A549 (cell line): ENCODE measurements around the gene CATSPER4. TPM values are rescaled to one million over a fixed set of nuclear protein-coding genes. Genes with fewer than 3 reads are reported as not detected.

Experiments
- ATAC-seq, 2 experiments: fragments of 200-7000 bp in 1 of 2; fragments of >200 bp in 1 of 2; cut with Nextera tagmentation in 1 of 2; cut with Tn5 transposase in 1 of 2; 3 replicates each; pipeline versions ENCODE4 v1.8.0 to v1.9.1; 2018 to 2020; ENCODE audit warnings: mild to moderate bottlenecking in 1 of 2, moderate library complexity in 1 of 2
- CTCF ChIA-PET: fragments of 300-600 bp; sonication (Branson Sonifier 250); formaldehyde crosslinking; extraction: SDS; loops from one replicate; lab custom pipeline; 2021; ENCODE audit warnings: antibody characterized with exemption, inconsistent platforms; lab: Yijun Ruan, JAX
- POLR2A ChIA-PET: fragments of 350-600 bp; formaldehyde crosslinking; extraction: SDS; loops from one replicate; lab custom pipeline; 2021; ENCODE audit warnings: antibody characterized with exemption, inconsistent platforms; lab: Yijun Ruan, JAX
- DNase-seq, 2 experiments: peaks; one replicate each; pipeline versions ENCODE4 v3.0.0 to v3.0.0-alpha.2; 2011 to 2016; ENCODE audit warnings: low read depth in 1 of 2, low spot score in 1 of 2
- FAIRE-seq: peaks from 2 replicates; lab custom pipeline; 2011; peaks lifted over from hg19 to GRCh38; lab: Jason Lieb, UNC
- H3K27ac ChIP-seq, 2 experiments: fragments of >200 bp; sonication (Bioruptor Twin); formaldehyde crosslinking; 3 replicates each; pipeline ENCODE4 v1.5.1; 2016 to 2017
- H3K4me1 ChIP-seq: fragments of >200 bp; sonication (Bioruptor Twin); formaldehyde crosslinking; 3 replicates; pipeline ENCODE4 v1.6.1; 2016
- H3K4me2 ChIP-seq: fragments of >200 bp; sonication (Bioruptor Twin); formaldehyde crosslinking; 3 replicates; pipeline ENCODE4 v1.6.1; 2016
- H3K4me3 ChIP-seq: fragments of >200 bp; sonication (Bioruptor Twin); formaldehyde crosslinking; 3 replicates; pipeline ENCODE4 v1.5.1; 2016
- H3K9me3 ChIP-seq: fragments of >200 bp; sonication (Bioruptor Twin); formaldehyde crosslinking; 3 replicates; pipeline ENCODE4 v1.6.1; 2016
- BHLHE40 ChIP-seq: IDR thresholded peaks from 2 replicates; pipeline ENCODE4 v1.6.1; 2012; ENCODE audit warnings: low read depth, low read length, inconsistent platforms
- CBX2 ChIP-seq: fragments of 200-600 bp; sonication (generic); IDR thresholded peaks from 2 replicates; pipeline ENCODE4 v1.6.1; 2016; ENCODE audit warnings: low read depth, mild to moderate bottlenecking, borderline replicate concordance
- CHD4 ChIP-seq: fragments of 200-600 bp; sonication (generic); IDR thresholded peaks from 2 replicates; pipeline ENCODE4 v1.6.1; 2016; ENCODE audit warnings: antibody characterized with exemption, mild to moderate bottlenecking, borderline replicate concordance
- E2F6 ChIP-seq: IDR thresholded peaks from 2 replicates; pipeline ENCODE4 v1.6.1; 2012; ENCODE audit warnings: low read depth, borderline replicate concordance
- ESRRA ChIP-seq: fragments of 150-350 bp; IDR thresholded peaks from 2 replicates; pipeline ENCODE4 v1.6.1; 2014; ENCODE audit warnings: mild to moderate bottlenecking, low read length, borderline replicate concordance
- HOXB5 ChIP-seq: fragments of 250-450 bp; sonication (Bioruptor Pico); IDR thresholded peaks from 2 replicates; pipeline ENCODE4 v1.5.0; 2020; ENCODE audit warnings: mild to moderate bottlenecking, moderate library complexity
- KDM5A ChIP-seq: fragments of 200-600 bp; sonication (generic); IDR thresholded peaks from 2 replicates; pipeline ENCODE4 v1.6.1; 2016; ENCODE audit warnings: antibody characterized with exemption, mild to moderate bottlenecking
- MAFK ChIP-seq: fragments of 450-650 bp; IDR thresholded peaks from 2 replicates; pipeline ENCODE4 v1.6.1; 2014; ENCODE audit not compliant: partially characterized antibody
- NPAS2 ChIP-seq: fragments of 250-450 bp; sonication (Bioruptor Pico); IDR thresholded peaks from 2 replicates; pipeline ENCODE4 v1.8.0; 2022; ENCODE audit warnings: mild to moderate bottlenecking, moderate library complexity, borderline replicate concordance
- POLR2AphosphoS2 ChIP-seq: conservative IDR thresholded peaks from 2 replicates; pipeline ENCODE4 v1.6.1; 2012; ENCODE audit warnings: low read length, improper control_type of control experiment, inconsistent platforms
- RARB ChIP-seq: fragments of 250-450 bp; sonication (Bioruptor Pico); IDR thresholded peaks from 2 replicates; pipeline ENCODE4 v1.8.0; 2021; ENCODE audit warnings: mild to moderate bottlenecking, moderate library complexity
- RCOR1 ChIP-seq: fragments of 150-350 bp; IDR thresholded peaks from 2 replicates; pipeline ENCODE4 v1.6.1; 2014; ENCODE audit warnings: antibody characterized with exemption, low read length, low read depth
- RNF2 ChIP-seq: fragments of 200-600 bp; sonication (generic); IDR thresholded peaks from 2 replicates; pipeline ENCODE4 v1.6.1; 2016; ENCODE audit warnings: low read depth, mild to moderate bottlenecking, antibody characterized with exemption, moderate library complexity, borderline replicate concordance
- TP53 ChIP-seq: fragments of 250-450 bp; sonication (Bioruptor Pico); IDR thresholded peaks from 2 replicates; pipeline ENCODE4 v1.5.0; 2021; ENCODE audit warnings: mild to moderate bottlenecking, moderate library complexity
- ZC3H11A ChIP-seq: fragments of 450-650 bp; IDR thresholded peaks from 2 replicates; pipeline ENCODE4 v1.6.1; 2014; ENCODE audit warnings: antibody characterized with exemption, mild to moderate bottlenecking
- ZSCAN20 ChIP-seq: fragments of 250-450 bp; sonication (Bioruptor Pico); IDR thresholded peaks from 2 replicates; pipeline ENCODE4 v1.8.0; 2022; ENCODE audit warnings: mild to moderate bottlenecking, moderate library complexity
- WGBS: methylation state at CpG from one replicate; pipeline ENCODE4 v1.1.6; 2017; ENCODE audit errors: missing lambda C conversion rate; 5-methylcytosine and 5-hydroxymethylcytosine counted together
- polyA plus RNA-seq, 4 experiments: library from polyadenylated mRNA; depleted of rRNA in 3 of 4; stranded (reverse); fragments of >200 nt; fragmentation: RNase III in 1 of 4; extraction: RNeasy Plus Mini Kit Qiagen cat#74134 plus additional on column Dnase treatment in 1 of 4; gene quantifications; 2 replicates in 3 of 4; 3 replicates in 1 of 4; pipeline ENCODE4 v1.2.3, GENCODE V29; 2011 to 2017
- TF ChIP-seq, protein P1 (sequence below): IDR thresholded peaks from 2 replicates; pipeline ENCODE4 v1.6.1; 2012

Gene CATSPER4
- polyA plus RNA-seq, 2 of the 4 experiments (the other 2 are of a cell fraction): not detected

GRCh38 chr1:26158271-26158907 is 32.0 kb upstream of the CATSPER4 start:
- H3K27ac ChIP-seq: peak overlapping the region in 1 of 2 experiments; percentile 49; a peak in 1 of 6 replicates
- CTCF ChIA-PET: interaction anchor here (4.4 to 5.2 kb wide), 2 partner anchors 11 to 14 kb away, joined by 19 to 54 read pairs; partner anchors contain the start of genes C1orf232 and ZNF593
- TF ChIP-seq TP53 (CRISPR knock-in tag): no peak
- FAIRE-seq (no peak), DNase-seq (no peak), ATAC-seq (no peak)
- POLR2A ChIA-PET: no interaction called here
- H3K4me3 ChIP-seq: no peak overlapping the region
- no peaks in the 10 kb centered on the region for H3K9me3 ChIP-seq
- H3K4me2 ChIP-seq: no peak overlapping the region
- H3K4me1 ChIP-seq: peaks cover 10% of the 10 kb centered on the region; the same call in 2 of the 3 replicates
- WGBS: 85% methylated on average over 2 of the region's 5 CpGs

GRCh38 chr1:26158908-26159742 is 31.3 kb upstream of the CATSPER4 start, which contains the start of gene FAM110D:
FAM110D (plus strand) TSS chr1:26159079; CDS start chr1:26161292, 2,213 bp downstream.
- CTCF ChIA-PET: interaction anchor here (1.3 to 5.2 kb wide), 3 partner anchors 11 to 15 kb away, joined by 3 to 54 read pairs (median 19); partner anchors contain the start of genes C1orf232 and ZNF593
- DNase-seq (no peak), FAIRE-seq (no peak), ATAC-seq (no peak; a peak in 1 of 6 replicates)
- WGBS: 68% methylated on average over 6 of the region's 6 CpGs
- Histone ChIP-seq H3K9me3 (no peaks in the 10 kb centered on the region), H3K4me3 (no peak within 1 kb of the TSS), H3K4me2 (no peak within 1 kb of the TSS), H3K4me1 (peaks cover 10% of the 10 kb centered on the region; the same call in 2 of the 3 replicates), H3K27ac (peak within 1 kb of the TSS in 1 of 2 experiments; percentile 49; a peak in 2 of 6 replicates)
- POLR2A ChIA-PET: no interaction called here
- TF ChIP-seq KDM5A (no peak), ZC3H11A (no peak), RCOR1 (no peak), RNF2 (no peak), ZSCAN20 (no peak), E2F6 (no peak), MAFK (no peak), CHD4 (no peak), BHLHE40 (no peak), POLR2AphosphoS2 (no peak), RARB (CRISPR knock-in tag) (no peak), ESRRA (no peak)
- TF ChIP-seq, protein P1, sequence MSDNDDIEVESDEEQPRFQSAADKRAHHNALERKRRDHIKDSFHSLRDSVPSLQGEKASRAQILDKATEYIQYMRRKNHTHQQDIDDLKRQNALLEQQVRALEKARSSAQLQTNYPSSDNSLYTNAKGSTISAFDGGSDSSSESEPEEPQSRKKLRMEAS: no peak

DNA sequence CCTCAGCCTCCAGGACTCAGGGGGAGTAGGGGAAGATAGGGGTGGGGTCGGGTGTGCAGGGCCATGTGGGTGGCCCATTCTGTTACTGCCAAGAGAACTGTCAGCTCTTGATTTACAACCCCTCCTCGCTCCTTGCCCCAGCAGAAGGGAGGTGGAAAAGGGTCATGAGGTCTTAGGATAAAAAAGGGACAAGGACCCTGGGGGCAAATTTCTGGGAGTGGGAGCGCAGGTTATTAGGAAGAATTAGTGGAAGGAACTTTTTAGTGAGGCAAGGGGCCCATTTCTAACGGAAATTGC is 30.7 kb upstream of the CATSPER4 start:
- TF ChIP-seq CBX2 (no peak), NPAS2 (no peak), HOXB5 (CRISPR knock-in tag) (no peak), CHD4 (no peak)
- TF ChIP-seq, all 56 proteins: peak for 0
- Histone ChIP-seq H3K9me3 (no peaks in the 10 kb centered on the region), H3K4me3 (no peak overlapping the region), H3K27ac (no peak overlapping the region), H3K4me1 (peaks cover 11% of the 10 kb centered on the region; the same call in 2 of the 3 replicates), H3K4me2 (no peak overlapping the region)
- no peak for FAIRE-seq
- WGBS: 79% methylated on average over 4 of the region's 4 CpGs
- ChIA-PET POLR2A (no interaction called here), CTCF (interaction anchor here (1.3 kb wide), 1 partner anchor 10 kb away, joined by 3 read pairs; the partner anchor contains the start of gene ZNF593)
- no peak for DNase-seq
- ATAC-seq: no peak
